Neural progenitor cell (in vitro differentiated cells): ENCODE results near the gene C6orf47.

Source experiments
- CTCF ChIP-seq: fragments of 200-600 bp; sonication (generic); IDR thresholded peaks from 2 replicates; pipeline ENCODE4 v1.5.1; 2017; ENCODE audit warnings: antibody characterized with exemption, mild to moderate bottlenecking
- EZH2 ChIP-seq: fragments of 200-600 bp; sonication (generic); IDR thresholded peaks from 2 replicates; pipeline ENCODE4 v1.6.1; 2017; ENCODE audit warnings: antibody characterized with exemption, mild to moderate bottlenecking, moderate library complexity
- EZH2phosphoT487 ChIP-seq: fragments of 200-600 bp; sonication (generic); IDR thresholded peaks from 2 replicates; pipeline ENCODE4 v1.6.1; 2017; ENCODE audit warnings: antibody characterized with exemption

GRCh38 chr6:31663126-31663960 is 2.8 kb upstream of the C6orf47 start:
- TF ChIP-seq CTCF (no peak), EZH2phosphoT487 (no peak), EZH2 (no peak)
